Stomach (tissue), 4 donors: ENCODE results near the gene PPP1R16B.

Source experiments
- CTCF ChIP-seq, 7 experiments: fragments of 450-650 bp in 4 of 7; fragments of 200-600 bp in 3 of 7; sonication (generic) in 3 of 7; IDR thresholded peaks; one replicate each; pipeline ENCODE4 v1.5.1; 2016 to 2019; ENCODE audit warnings: antibody characterized with exemption in 7 of 7, control low read depth in 2 of 7, mild to moderate bottlenecking in 1 of 7
- EP300 ChIP-seq: sonication (generic); formaldehyde crosslinking; IDR thresholded peaks from one replicate; pipeline ENCODE4 v1.6.1; 2017; ENCODE audit warnings: antibody characterized with exemption
- POLR2A ChIP-seq, 4 donors: fragments of 450-650 bp; IDR thresholded peaks; one replicate each; pipeline ENCODE4 v1.6.1; 2016; ENCODE audit warnings: antibody characterized with exemption in 4 of 4, control low read depth in 2 of 4, mild to moderate bottlenecking in 1 of 4, moderate library complexity in 1 of 4
- POLR2AphosphoS5 ChIP-seq, 3 donors: sonication (generic); formaldehyde crosslinking; IDR thresholded peaks; one replicate each; pipeline ENCODE4 v1.6.1; 2016; ENCODE audit warnings: antibody characterized with exemption in 3 of 3

- TF ChIP-seq EP300 (no peak), CTCF (IDR thresholded peaks at IDR 0.05) (no peak), POLR2A (IDR thresholded peaks at IDR 0.05) (no peak), POLR2AphosphoS5 (IDR thresholded peaks at IDR 0.05) (no peak)
Measured at GRCh38 chr20:38828514-38829295, 23.2 kb downstream of the PPP1R16B start.
